ENCODE results near the gene TMEM41B.

The TMEM41B gene

GRCh38 chr11:9280655-9281301, 33.6 kb downstream of the TMEM41B start:
- TF ChIP-seq EZH2 (IDR thresholded peaks at IDR 0.05; ENCODE audit: borderline replicate concordance, low read length), result no peak
- TF ChIP-seq CTCF (IDR thresholded peaks at IDR 0.05; ENCODE audit: low read length), result no peak
- Histone ChIP-seq H3K4me3 (ENCODE audit: low read depth, low read length, poor library complexity, severe bottlenecking) (peak overlapping the region; percentile 14), H3K4me1 (ENCODE audit: insufficient read depth, low read length, severe bottlenecking) (peaks cover 17% of the 10 kb centered on the region), H3K9ac (ENCODE audit: low read length) (no peak overlapping the region), H3K4me2 (ENCODE audit: low read length) (peak overlapping the region; percentile 43; the same call in 1 of the 2 replicates), H3K27me3 (ENCODE audit: insufficient read depth, low read length) (no peaks in the 10 kb centered on the region), H3F3A (ENCODE audit: insufficient read depth, low read length) (no peaks in the 10 kb centered on the region), H3K36me3 (ENCODE audit: insufficient read depth, low read length) (peaks cover 9% of the 10 kb centered on the region), H3K27ac (ENCODE audit: low read depth, low read length, poor library complexity, severe bottlenecking) (peak overlapping the region; percentile 52), H3K79me2 (ENCODE audit: insufficient read depth, low read length) (no peaks in the 10 kb centered on the region), H2AFZ (ENCODE audit: low read length) (no peak overlapping the region), H3K9me3 (ENCODE audit: low read length) (no peaks in the 10 kb centered on the region), H4K20me1 (ENCODE audit: insufficient read depth, low read length) (no peaks in the 10 kb centered on the region), H3K9me2 (ENCODE audit: low read depth, low read length) (no peaks in the 10 kb centered on the region)

GRCh38 chr11:9277176-9277575, 37.2 kb downstream of the TMEM41B start:
- Histone ChIP-seq H3K9me2 (ENCODE audit: low read depth, low read length) (no peaks in the 10 kb centered on the region), H3K79me2 (ENCODE audit: insufficient read depth, low read length) (no peaks in the 10 kb centered on the region), H3K27me3 (ENCODE audit: insufficient read depth, low read length) (no peaks in the 10 kb centered on the region), H3K9ac (ENCODE audit: low read length) (no peak overlapping the region), H3F3A (ENCODE audit: insufficient read depth, low read length) (no peaks in the 10 kb centered on the region), H2AFZ (ENCODE audit: low read length) (no peak overlapping the region), H3K9me3 (ENCODE audit: low read length) (no peaks in the 10 kb centered on the region), H3K27ac (ENCODE audit: low read depth, low read length, poor library complexity, severe bottlenecking) (no peak overlapping the region), H3K4me2 (ENCODE audit: low read length) (no peak overlapping the region), H3K4me3 (ENCODE audit: low read depth, low read length, poor library complexity, severe bottlenecking) (no peak overlapping the region), H4K20me1 (ENCODE audit: insufficient read depth, low read length) (no peaks in the 10 kb centered on the region), H3K36me3 (ENCODE audit: insufficient read depth, low read length) (peaks cover 5% of the 10 kb centered on the region), H3K4me1 (ENCODE audit: insufficient read depth, low read length, severe bottlenecking) (peaks cover 17% of the 10 kb centered on the region)
- no peak for TF ChIP-seq CTCF (IDR thresholded peaks at IDR 0.05; ENCODE audit: low read length)
- TF ChIP-seq EZH2 (IDR thresholded peaks at IDR 0.05; ENCODE audit: borderline replicate concordance, low read length), result no peak

GRCh38 chr11:9276571-9276970, 37.8 kb downstream of the TMEM41B start:
- no peak overlapping the region for H3K4me3 ChIP-seq (ENCODE audit: low read depth, low read length, poor library complexity, severe bottlenecking)
- H3F3A ChIP-seq (ENCODE audit: insufficient read depth, low read length), result no peaks in the 10 kb centered on the region
- H3K9me3 ChIP-seq (ENCODE audit: low read length), result no peaks in the 10 kb centered on the region
- no peaks in the 10 kb centered on the region for H3K9me2 ChIP-seq (ENCODE audit: low read depth, low read length)
- peaks cover 15% of the 10 kb centered on the region for H3K4me1 ChIP-seq (ENCODE audit: insufficient read depth, low read length, severe bottlenecking)
- peak; percentile 23; the same call in 1 of the 2 replicates for TF ChIP-seq CTCF (IDR thresholded peaks at IDR 0.05; ENCODE audit: low read length)
- no peak for TF ChIP-seq EZH2 (IDR thresholded peaks at IDR 0.05; ENCODE audit: borderline replicate concordance, low read length)
- H3K36me3 ChIP-seq (ENCODE audit: insufficient read depth, low read length), result peaks cover 5% of the 10 kb centered on the region
- H3K79me2 ChIP-seq (ENCODE audit: insufficient read depth, low read length), result no peaks in the 10 kb centered on the region
- no peak overlapping the region for H3K4me2 ChIP-seq (ENCODE audit: low read length)
- no peaks in the 10 kb centered on the region for H4K20me1 ChIP-seq (ENCODE audit: insufficient read depth, low read length)
- H3K27me3 ChIP-seq (ENCODE audit: insufficient read depth, low read length), result no peaks in the 10 kb centered on the region
- no peak overlapping the region for H3K27ac ChIP-seq (ENCODE audit: low read depth, low read length, poor library complexity, severe bottlenecking)
- no peak overlapping the region for H3K9ac ChIP-seq (ENCODE audit: low read length)
- H2AFZ ChIP-seq (ENCODE audit: low read length), result no peak overlapping the region

Measured in OCI-LY1 (cell line).